Thyroid gland (tissue), 4 donors: Measurements from ENCODE around the gene MRPL50. TPM values are rescaled to one million over a fixed set of nuclear protein-coding genes. Genes with fewer than 3 reads are reported as not detected.

Experiments
- DNase-seq, 2 donors: peaks; one replicate each; pipeline ENCODE4 v3.0.0-alpha.2; 2019
- H3K27ac ChIP-seq, 3 donors: fragments of 200-600 bp; sonication (generic); 1 replicate in 2 of 3; 2 replicates in 1 of 3; pipeline ENCODE4 v1.5.1; 2016 to 2019; ENCODE audit warnings: mild to moderate bottlenecking in 1 of 3, moderate library complexity in 1 of 3
- H3K27me3 ChIP-seq: fragments of 200-600 bp; sonication (generic); one replicate; pipeline ENCODE4 v1.5.1; 2019
- H3K36me3 ChIP-seq, 2 donors: fragments of 200-600 bp; sonication (generic); one replicate each; pipeline ENCODE4 v1.5.1; 2016 to 2019
- H3K4me1 ChIP-seq, 2 donors: fragments of 200-600 bp; sonication (generic); one replicate each; pipeline ENCODE4 v1.5.1; 2017 to 2019
- H3K4me3 ChIP-seq, 3 donors: fragments of 200-600 bp; sonication (generic); replicated peaks in 1 of 3; 1 replicate in 2 of 3; 2 replicates in 1 of 3; pipeline ENCODE4 v1.5.1; 2016; ENCODE audit warnings: mild to moderate bottlenecking in 1 of 3
- H3K9me3 ChIP-seq: fragments of 200-600 bp; sonication (generic); one replicate; pipeline ENCODE4 v1.5.1; 2017
- CTCF ChIP-seq, 6 experiments: fragments of 200-600 bp in 3 of 6; fragments of 450-650 bp in 3 of 6; sonication (generic) in 3 of 6; IDR thresholded peaks; one replicate each; pipeline ENCODE4 v1.5.1; 2016 to 2019; ENCODE audit warnings: antibody characterized with exemption in 6 of 6, mild to moderate bottlenecking in 2 of 6, inconsistent platforms in 1 of 6, moderate library complexity in 1 of 6
- POLR2A ChIP-seq, 2 donors: fragments of 450-650 bp; IDR thresholded peaks; one replicate each; pipeline ENCODE4 v1.6.1; 2017; ENCODE audit warnings: antibody characterized with exemption in 2 of 2, mild to moderate bottlenecking in 2 of 2, moderate library complexity in 1 of 2
- WGBS, 2 donors: methylation state at CpG; one replicate each; pipeline ENCODE4 v1.1.5; 2017; 5-methylcytosine and 5-hydroxymethylcytosine counted together
- intact Hi-C: fragments of 100-400 bp; cut with DNase I; formaldehyde crosslinking; loops from one replicate; pipeline ENCODE4 v1.15.1; 2023
- total RNA-seq, 4 donors: library from RNA; depleted of rRNA; stranded (reverse); fragments of >200 nt; gene quantifications; one replicate each; pipeline ENCODE4 v1.2.3, GENCODE V29; 2016

The MRPL50 gene
- total RNA-seq, 4 donors from 2014 or later = 12.5 to 17.4 (median 13.7) TPM

DNA sequence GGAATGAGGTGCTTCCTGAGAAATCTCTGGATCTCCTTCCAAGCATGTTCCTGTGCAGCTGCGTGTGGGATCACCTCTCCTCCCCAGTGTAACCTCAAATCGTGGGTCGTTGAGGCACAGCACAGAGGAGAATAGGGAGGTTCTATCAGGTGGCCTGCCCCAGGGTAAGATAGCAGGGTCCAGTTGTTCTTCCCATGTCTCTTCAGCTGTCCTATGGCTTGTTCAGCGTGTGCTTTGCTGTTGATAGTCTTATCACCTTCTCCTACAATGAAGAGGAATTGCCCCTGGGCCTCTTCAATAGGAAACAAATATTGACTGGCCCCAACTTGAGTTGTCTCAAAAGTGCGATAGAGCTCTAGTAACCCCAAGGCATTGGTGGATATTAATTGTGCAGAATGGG, 36.0 kb downstream of the MRPL50 start:
- no peaks in the 10 kb centered on the region for H3K4me1 ChIP-seq
- H3K27ac ChIP-seq = no peak overlapping the region
- H3K4me3 ChIP-seq = no peak overlapping the region
- no peaks in the 10 kb centered on the region for H3K9me3 ChIP-seq
- no peak for TF ChIP-seq CTCF (IDR thresholded peaks at IDR 0.05)
- TF ChIP-seq POLR2A (IDR thresholded peaks at IDR 0.05) = no peak
- 89 to 91% methylated on average over 5 of the region's 5 CpGs for WGBS, 2 donors
- H3K36me3 ChIP-seq = no peaks in the 10 kb centered on the region
- intact Hi-C loops = no loop called here
- DNase-seq = no peak
- H3K27me3 ChIP-seq = no peaks in the 10 kb centered on the region

DNA sequence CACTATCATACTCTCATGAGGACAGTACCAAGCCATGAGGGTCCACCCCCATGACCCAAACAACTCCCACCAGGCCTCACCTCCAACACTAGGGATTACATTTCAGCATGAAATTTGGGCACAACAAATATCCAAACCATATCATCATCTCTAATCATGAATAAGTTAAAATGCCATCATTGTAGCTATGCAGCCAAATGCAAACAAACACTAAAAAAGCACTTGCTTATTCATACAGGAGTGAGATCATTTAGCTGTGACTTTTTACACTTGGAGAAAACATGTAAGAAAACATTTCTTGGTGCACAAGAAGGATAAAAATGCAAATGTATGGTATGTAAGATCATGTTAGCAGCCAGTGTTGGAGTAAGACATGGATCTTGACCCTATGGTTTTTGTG, 37.8 kb downstream of the MRPL50 start:
- Histone ChIP-seq H3K4me1 (no peaks in the 10 kb centered on the region), H3K27ac (no peak overlapping the region), H3K9me3 (no peaks in the 10 kb centered on the region), H3K36me3 (no peaks in the 10 kb centered on the region), H3K4me3 (no peak overlapping the region), H3K27me3 (no peaks in the 10 kb centered on the region)
- intact Hi-C loops = no loop called here
- TF ChIP-seq POLR2A (IDR thresholded peaks at IDR 0.05) (no peak), CTCF (IDR thresholded peaks at IDR 0.05) (no peak)
- no peak for DNase-seq

GRCh38 chr9:101359679-101360078, 38.7 kb downstream of the MRPL50 start:
- Histone ChIP-seq H3K27me3 (no peaks in the 10 kb centered on the region), H3K27ac (no peak overlapping the region), H3K4me3 (no peak overlapping the region), H3K4me1 (no peaks in the 10 kb centered on the region), H3K36me3 (no peaks in the 10 kb centered on the region), H3K9me3 (no peaks in the 10 kb centered on the region)
- WGBS, 2 donors = 63 to 67% methylated on average over 1 of the region's 1 CpG
- no peak for DNase-seq
- intact Hi-C loops = no loop called here
- TF ChIP-seq CTCF (IDR thresholded peaks at IDR 0.05) = no peak
- TF ChIP-seq POLR2A (IDR thresholded peaks at IDR 0.05) = no peak

- TF ChIP-seq CTCF (IDR thresholded peaks at IDR 0.05) (no peak), POLR2A (IDR thresholded peaks at IDR 0.05) (no peak)
- no peaks in the 10 kb centered on the region for H3K9me3 ChIP-seq
- H3K27me3 ChIP-seq = no peaks in the 10 kb centered on the region
- no peaks in the 10 kb centered on the region for H3K4me1 ChIP-seq
- WGBS, 2 donors = 50 to 60% methylated on average over 1 of the region's 1 CpG
- H3K36me3 ChIP-seq = no peaks in the 10 kb centered on the region
- no peak for DNase-seq
- H3K27ac ChIP-seq = no peak overlapping the region
- intact Hi-C loops = no loop called here
- no peak overlapping the region for H3K4me3 ChIP-seq
Measured at GRCh38 chr9:101356619-101357018, 41.8 kb downstream of the MRPL50 start.

- 77 to 85% methylated on average over 7 of the region's 7 CpGs for WGBS, 2 donors
- DNase-seq = no peak
- Histone ChIP-seq H3K4me1 (no peaks in the 10 kb centered on the region), H3K36me3 (no peaks in the 10 kb centered on the region), H3K4me3 (no peak overlapping the region), H3K27ac (no peak overlapping the region), H3K9me3 (no peaks in the 10 kb centered on the region), H3K27me3 (no peaks in the 10 kb centered on the region)
- intact Hi-C loops = no loop called here
- TF ChIP-seq CTCF (IDR thresholded peaks at IDR 0.05) = no peak
- no peak for TF ChIP-seq POLR2A (IDR thresholded peaks at IDR 0.05)
Measured at GRCh38 chr9:101354765-101355708, 43.4 kb downstream of the MRPL50 start.
